K562 (cell line): ENCODE measurements around the gene CD40LG. TPM values are rescaled to one million over a fixed set of nuclear protein-coding genes. Genes with fewer than 3 reads are reported as not detected.

Source experiments
- BDP1 ChIP-seq: IDR thresholded peaks from 3 replicates; pipeline ENCODE4 v1.6.1; 2011; ENCODE audit not compliant: insufficient read length, insufficient read depth
- FOXK1 ChIP-seq: sonication (generic); formaldehyde crosslinking; IDR thresholded peaks from 2 replicates; pipeline ENCODE4 v1.8.0; 2022; ENCODE audit warnings: missing genetic modification reagents, mild to moderate bottlenecking, borderline replicate concordance
- MTF1 ChIP-seq: fragments of 250-450 bp; sonication (Bioruptor Pico); IDR thresholded peaks from 2 replicates; pipeline ENCODE4 v1.9.0; 2021; ENCODE audit warnings: moderate library complexity, mild to moderate bottlenecking, inconsistent platforms, borderline replicate concordance
- MYC ChIP-seq, 2 experiments: fragments of 250-450 bp in 1 of 2; sonication (Bioruptor Pico) in 1 of 2; IDR thresholded peaks; 2 replicates each; pipeline versions ENCODE4 v1.5.1 to v1.6.1; 2012 to 2021; ENCODE audit warnings: low read depth in 2 of 2, borderline replicate concordance in 1 of 2, improper control_type of control experiment in 1 of 2, low read length in 1 of 2, mild to moderate bottlenecking in 1 of 2, moderate library complexity in 1 of 2
- STAG1 ChIP-seq: sonication (generic); formaldehyde crosslinking; IDR thresholded peaks from 2 replicates; pipeline ENCODE4 v1.5.0; 2020; ENCODE audit warnings: missing genetic modification reagents, borderline replicate concordance
- ZNF586 ChIP-seq: fragments of 450-650 bp; formaldehyde crosslinking; conservative IDR thresholded peaks from 2 replicates; pipeline ENCODE4 v1.4.0; 2020; ENCODE audit warnings: mild to moderate bottlenecking, moderate library complexity
- ZNF695 ChIP-seq: fragments of 450-650 bp; formaldehyde crosslinking; IDR thresholded peaks from 2 replicates; pipeline ENCODE4 v1.4.0; 2020; ENCODE audit warnings: mild to moderate bottlenecking, moderate library complexity
- polyA plus RNA-seq, 8 experiments: library from polyadenylated mRNA; depleted of rRNA in 4 of 8; stranded (reverse) in 5 of 8; unstranded in 3 of 8; fragments of >200 nt; fragmentation: Nextera tagmentation in 2 of 8; fragmentation: Illumina TruSeq in 1 of 8; extraction: Ambion mirVana in 2 of 8; extraction: Trizol in 1 of 8; gene quantifications; 2 replicates each; pipeline versions ENCODE4 v1.2.1 to v1.2.3, GENCODE V29; 2011 to 2014; ENCODE audit warnings: inconsistent platforms in 1 of 8, missing spikeins in 1 of 8
- total RNA-seq, 7 experiments: library from RNA; depleted of rRNA in 6 of 7; stranded (reverse); fragments of >200 nt in 6 of 7; fragmentation: Illumina TruSeq in 2 of 7; extraction: Trizol in 2 of 7; gene quantifications; 2 replicates each; pipeline versions ENCODE4 v1.2.1 to v1.2.3, GENCODE V29; 2011 to 2021; ENCODE audit warnings: low replicate concordance in 1 of 7
- TF ChIP-seq, protein P1 (sequence below): sonication (generic); formaldehyde crosslinking; IDR thresholded peaks from 2 replicates; pipeline ENCODE4 v1.4.0; 2020; ENCODE audit warnings: mild to moderate bottlenecking, missing genetic modification reagents
- TF ChIP-seq, protein P2 (sequence below): fragments of 250-450 bp; sonication (Bioruptor Pico); IDR thresholded peaks from 2 replicates; pipeline ENCODE4 v1.5.0; 2020; ENCODE audit warnings: mild to moderate bottlenecking

Gene CD40LG
- total and polyA plus RNA-seq, 9 of the 15 experiments (the other 6 are each of a cell fraction or from before 2014, with no cell fraction given): 0.11 TPM; not detected in 8

DNA sequence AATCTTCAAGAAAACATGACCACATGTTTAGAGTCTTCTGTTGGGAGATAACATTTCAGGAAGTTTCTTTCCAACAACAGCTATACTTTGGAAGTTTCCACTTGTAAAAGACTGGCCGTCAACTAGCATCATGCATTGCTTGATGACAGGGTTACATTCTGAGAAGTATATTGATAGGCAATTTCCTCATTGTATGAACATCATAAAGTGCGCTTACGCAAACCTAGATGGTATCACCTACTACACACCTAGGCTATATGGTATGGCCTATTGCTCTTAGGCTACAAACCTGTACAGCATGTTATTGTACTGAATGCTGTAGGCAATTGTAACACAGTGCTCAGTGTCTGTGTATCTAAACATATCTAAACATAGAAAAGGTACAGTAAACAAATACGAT is 25.4 kb upstream of the CD40LG start (continued):
- TF ChIP-seq, protein P1, sequence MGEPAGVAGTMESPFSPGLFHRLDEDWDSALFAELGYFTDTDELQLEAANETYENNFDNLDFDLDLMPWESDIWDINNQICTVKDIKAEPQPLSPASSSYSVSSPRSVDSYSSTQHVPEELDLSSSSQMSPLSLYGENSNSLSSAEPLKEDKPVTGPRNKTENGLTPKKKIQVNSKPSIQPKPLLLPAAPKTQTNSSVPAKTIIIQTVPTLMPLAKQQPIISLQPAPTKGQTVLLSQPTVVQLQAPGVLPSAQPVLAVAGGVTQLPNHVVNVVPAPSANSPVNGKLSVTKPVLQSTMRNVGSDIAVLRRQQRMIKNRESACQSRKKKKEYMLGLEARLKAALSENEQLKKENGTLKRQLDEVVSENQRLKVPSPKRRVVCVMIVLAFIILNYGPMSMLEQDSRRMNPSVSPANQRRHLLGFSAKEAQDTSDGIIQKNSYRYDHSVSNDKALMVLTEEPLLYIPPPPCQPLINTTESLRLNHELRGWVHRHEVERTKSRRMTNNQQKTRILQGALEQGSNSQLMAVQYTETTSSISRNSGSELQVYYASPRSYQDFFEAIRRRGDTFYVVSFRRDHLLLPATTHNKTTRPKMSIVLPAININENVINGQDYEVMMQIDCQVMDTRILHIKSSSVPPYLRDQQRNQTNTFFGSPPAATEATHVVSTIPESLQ (CRISPR knock-in tag): no peak
- TF ChIP-seq ZNF586 (CRISPR knock-in tag) (no peak), MTF1 (CRISPR knock-in tag) (no peak), BDP1 (no peak), STAG1 (CRISPR knock-in tag) (no peak), ZNF695 (CRISPR knock-in tag) (no peak), MYC (IDR thresholded peaks at IDR 0.05; ENCODE audit: low read depth, low read length) (no peak), MYC (CRISPR knock-in tag; IDR thresholded peaks at IDR 0.05; ENCODE audit: borderline replicate concordance, low read depth) (no peak), FOXK1 (no peak)
- TF ChIP-seq, protein P2, sequence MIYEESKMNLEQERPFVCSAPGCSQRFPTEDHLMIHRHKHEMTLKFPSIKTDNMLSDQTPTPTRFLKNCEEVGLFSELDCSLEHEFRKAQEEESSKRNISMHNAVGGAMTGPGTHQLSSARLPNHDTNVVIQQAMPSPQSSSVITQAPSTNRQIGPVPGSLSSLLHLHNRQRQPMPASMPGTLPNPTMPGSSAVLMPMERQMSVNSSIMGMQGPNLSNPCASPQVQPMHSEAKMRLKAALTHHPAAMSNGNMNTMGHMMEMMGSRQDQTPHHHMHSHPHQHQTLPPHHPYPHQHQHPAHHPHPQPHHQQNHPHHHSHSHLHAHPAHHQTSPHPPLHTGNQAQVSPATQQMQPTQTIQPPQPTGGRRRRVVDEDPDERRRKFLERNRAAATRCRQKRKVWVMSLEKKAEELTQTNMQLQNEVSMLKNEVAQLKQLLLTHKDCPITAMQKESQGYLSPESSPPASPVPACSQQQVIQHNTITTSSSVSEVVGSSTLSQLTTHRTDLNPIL (CRISPR knock-in tag): no peak
- TF ChIP-seq, all 486 proteins: peak for 0
